Middle frontal gyrus (tissue), 1 donor: ENCODE measurements around the gene MAP3K12.
"Not testable (repeated sequence)": the region's sequence is repeated elsewhere in the genome, so short reads cannot be mapped to it uniquely, and the experiment has no call there.

Experiments used
- DNase-seq: peaks from one replicate; pipeline ENCODE4 v3.0.0-alpha.2; 2015; ENCODE audit warnings: low spot score; ENCODE audit errors: extremely low spot score

MAP3K12 gene

GRCh38 chr12:53492830-53493609 lies 6.2 kb downstream of the MAP3K12 start:
- DNase-seq = peak; percentile 84

- DNase-seq = no peak
These were observed 7.1 kb downstream of the MAP3K12 start for GRCh38 chr12:53492188-53492587.

GRCh38 chr12:53489242-53489864 lies 9.9 kb downstream of the MAP3K12 start:
- no peak for DNase-seq

GRCh38 chr12:53486736-53487487 lies 12.3 kb downstream of the MAP3K12 start:
- DNase-seq = no peak

GRCh38 chr12:53485955-53486735 lies 13.1 kb downstream of the MAP3K12 start:
- DNase-seq = no peak

GRCh38 chr12:53484686-53485575 lies 14.3 kb downstream of the MAP3K12 start:
- DNase-seq = no peak

GRCh38 chr12:53483979-53484377 lies 15.3 kb downstream of the MAP3K12 start:
- no peak for DNase-seq

GRCh38 chr12:53483225-53483978 lies 15.9 kb downstream of the MAP3K12 start:
- DNase-seq = no peak

- DNase-seq = no peak
These were observed 16.6 kb downstream of the MAP3K12 start for GRCh38 chr12:53482626-53483168.

GRCh38 chr12:53481939-53482586 lies 17.2 kb downstream of the MAP3K12 start:
- no peak for DNase-seq

- DNase-seq = not testable (repeated sequence)
These were observed 17.8 kb downstream of the MAP3K12 start for GRCh38 chr12:53481458-53481857.

- DNase-seq = no peak
These were observed 18.5 kb downstream of the MAP3K12 start for GRCh38 chr12:53480491-53481442.

- no peak for DNase-seq
These were observed 19.9 kb downstream of the MAP3K12 start for GRCh38 chr12:53479331-53479730.

GRCh38 chr12:53478865-53479264 lies 20.4 kb downstream of the MAP3K12 start:
- DNase-seq = no peak

- DNase-seq = no peak
These were observed 22.5 kb downstream of the MAP3K12 start for GRCh38 chr12:53476769-53477209.

- DNase-seq = no peak
These were observed 24.4 kb downstream of the MAP3K12 start for GRCh38 chr12:53474819-53475218.

GRCh38 chr12:53474077-53474476 lies 25.2 kb downstream of the MAP3K12 start:
- DNase-seq = no peak
